ENCODE results near the gene CRYBG3.

CRYBG3 gene

GRCh38 chr3:97958796-97959195 is 137.0 kb downstream of the CRYBG3 start:
- Histone ChIP-seq H3K4me3 (ENCODE audit: low read depth in 1 of 5, low read length in 5 of 5) (no peak overlapping the region), H3K9ac (ENCODE audit: low read length in 5 of 5) (no peak overlapping the region), H3K9me3 (ENCODE audit: control insufficient read depth in 5 of 5, low read length in 5 of 5) (no peaks in the 10 kb centered on the region), H3K27me3 (ENCODE audit: control insufficient read depth in 5 of 5, insufficient read depth in 4 of 5, low read length in 5 of 5) (no peaks in the 10 kb centered on the region), H3K27ac (ENCODE audit: low read depth, low read length) (no peak overlapping the region), H3K36me3 (ENCODE audit: control insufficient read depth in 5 of 5, insufficient read depth in 5 of 5, low read length in 5 of 5) (peaks cover 7 to 32% (median 14%) of the 10 kb centered on the region in 5 donors), H3K4me1 (ENCODE audit: control insufficient read depth in 5 of 5, insufficient read depth in 5 of 5, low read length in 5 of 5) (peaks cover 0 to 28% (median 18%) of the 10 kb centered on the region in 5 donors)

GRCh38 chr3:97959872-97960271 is 138.1 kb downstream of the CRYBG3 start:
- Histone ChIP-seq H3K4me3 (ENCODE audit: low read depth in 1 of 5, low read length in 5 of 5) (no peak overlapping the region), H3K9me3 (ENCODE audit: control insufficient read depth in 5 of 5, low read length in 5 of 5) (no peaks in the 10 kb centered on the region), H3K4me1 (ENCODE audit: control insufficient read depth in 5 of 5, insufficient read depth in 5 of 5, low read length in 5 of 5) (peaks cover 0 to 33% (median 20%) of the 10 kb centered on the region in 5 donors), H3K36me3 (ENCODE audit: control insufficient read depth in 5 of 5, insufficient read depth in 5 of 5, low read length in 5 of 5) (peaks cover 0 to 23% (median 6%) of the 10 kb centered on the region in 5 donors), H3K27ac (ENCODE audit: low read depth, low read length) (no peak overlapping the region), H3K9ac (ENCODE audit: low read length in 5 of 5) (peak overlapping the region in 1 of 5 donors; percentile 47), H3K27me3 (ENCODE audit: control insufficient read depth in 5 of 5, insufficient read depth in 4 of 5, low read length in 5 of 5) (no peaks in the 10 kb centered on the region)

- Histone ChIP-seq H3K4me1 (ENCODE audit: control insufficient read depth in 5 of 5, insufficient read depth in 5 of 5, low read length in 5 of 5) (peaks cover 0 to 37% (median 22%) of the 10 kb centered on the region in 5 donors), H3K4me3 (ENCODE audit: low read depth in 1 of 5, low read length in 5 of 5) (no peak overlapping the region), H3K27ac (ENCODE audit: low read depth, low read length) (peak overlapping the region; percentile 20), H3K27me3 (ENCODE audit: control insufficient read depth in 5 of 5, insufficient read depth in 4 of 5, low read length in 5 of 5) (no peaks in the 10 kb centered on the region), H3K9me3 (ENCODE audit: control insufficient read depth in 5 of 5, low read length in 5 of 5) (no peaks in the 10 kb centered on the region), H3K36me3 (ENCODE audit: control insufficient read depth in 5 of 5, insufficient read depth in 5 of 5, low read length in 5 of 5) (peaks cover 0 to 20% (median 7%) of the 10 kb centered on the region in 5 donors), H3K9ac (ENCODE audit: low read length in 5 of 5) (peak overlapping the region in 2 of 5 donors; percentile 36 to 47)
These were observed 138.7 kb downstream of the CRYBG3 start for GRCh38 chr3:97960551-97960950.

- Histone ChIP-seq H3K27me3 (ENCODE audit: control insufficient read depth in 5 of 5, insufficient read depth in 4 of 5, low read length in 5 of 5) (no peaks in the 10 kb centered on the region), H3K4me1 (ENCODE audit: control insufficient read depth in 5 of 5, insufficient read depth in 5 of 5, low read length in 5 of 5) (peaks cover 0 to 40% (median 22%) of the 10 kb centered on the region in 5 donors), H3K9ac (ENCODE audit: low read length in 5 of 5) (no peak overlapping the region), H3K4me3 (ENCODE audit: low read depth in 1 of 5, low read length in 5 of 5) (no peak overlapping the region), H3K36me3 (ENCODE audit: control insufficient read depth in 5 of 5, insufficient read depth in 5 of 5, low read length in 5 of 5) (peaks cover 0 to 24% (median 10%) of the 10 kb centered on the region in 5 donors), H3K27ac (ENCODE audit: low read depth, low read length) (peak overlapping the region; percentile 20), H3K9me3 (ENCODE audit: control insufficient read depth in 5 of 5, low read length in 5 of 5) (no peaks in the 10 kb centered on the region)
These were observed 139.4 kb downstream of the CRYBG3 start for GRCh38 chr3:97960993-97961766.

- Histone ChIP-seq H3K4me1 (ENCODE audit: control insufficient read depth in 5 of 5, insufficient read depth in 5 of 5, low read length in 5 of 5) (peaks cover 0 to 44% (median 24%) of the 10 kb centered on the region in 5 donors), H3K36me3 (ENCODE audit: control insufficient read depth in 5 of 5, insufficient read depth in 5 of 5, low read length in 5 of 5) (peaks cover 5 to 16% (median 8%) of the 10 kb centered on the region in 5 donors), H3K27ac (ENCODE audit: low read depth, low read length) (no peak overlapping the region), H3K9me3 (ENCODE audit: control insufficient read depth in 5 of 5, low read length in 5 of 5) (no peaks in the 10 kb centered on the region), H3K27me3 (ENCODE audit: control insufficient read depth in 5 of 5, insufficient read depth in 4 of 5, low read length in 5 of 5) (no peaks in the 10 kb centered on the region), H3K4me3 (ENCODE audit: low read depth in 1 of 5, low read length in 5 of 5) (no peak overlapping the region), H3K9ac (ENCODE audit: low read length in 5 of 5) (no peak overlapping the region)
These were observed 146.2 kb downstream of the CRYBG3 start for GRCh38 chr3:97967966-97968365.

GRCh38 chr3:97968376-97968775 is 146.6 kb downstream of the CRYBG3 start:
- H3K4me1 ChIP-seq (ENCODE audit: control insufficient read depth in 5 of 5, insufficient read depth in 5 of 5, low read length in 5 of 5): peaks cover 0 to 44% (median 24%) of the 10 kb centered on the region in 5 donors

GRCh38 chr3:97969541-97969940 is 147.7 kb downstream of the CRYBG3 start:
- peaks cover 0 to 38% (median 21%) of the 10 kb centered on the region in 5 donors for H3K4me1 ChIP-seq (ENCODE audit: control insufficient read depth in 5 of 5, insufficient read depth in 5 of 5, low read length in 5 of 5)
- no peaks in the 10 kb centered on the region for H3K27me3 ChIP-seq (ENCODE audit: control insufficient read depth in 5 of 5, insufficient read depth in 4 of 5, low read length in 5 of 5)
- no peak overlapping the region for H3K4me3 ChIP-seq (ENCODE audit: low read depth in 1 of 5, low read length in 5 of 5)

More at GRCh38 chr3:97968376-97968775, 146.6 kb downstream of the CRYBG3 start:
- Histone ChIP-seq H3K36me3 (ENCODE audit: control insufficient read depth in 5 of 5, insufficient read depth in 5 of 5, low read length in 5 of 5) (peaks cover 5 to 16% (median 8%) of the 10 kb centered on the region in 5 donors), H3K27ac (ENCODE audit: low read depth, low read length) (no peak overlapping the region), H3K9ac (ENCODE audit: low read length in 5 of 5) (no peak overlapping the region), H3K9me3 (ENCODE audit: control insufficient read depth in 5 of 5, low read length in 5 of 5) (no peaks in the 10 kb centered on the region), H3K27me3 (ENCODE audit: control insufficient read depth in 5 of 5, insufficient read depth in 4 of 5, low read length in 5 of 5) (no peaks in the 10 kb centered on the region), H3K4me3 (ENCODE audit: low read depth in 1 of 5, low read length in 5 of 5) (no peak overlapping the region)

GRCh38 chr3:97970156-97970555 is 148.3 kb downstream of the CRYBG3 start:
- Histone ChIP-seq H3K27ac (ENCODE audit: low read depth, low read length) (peak overlapping the region; percentile 83), H3K4me3 (ENCODE audit: low read depth in 1 of 5, low read length in 5 of 5) (no peak overlapping the region), H3K9ac (ENCODE audit: low read length in 5 of 5) (peak overlapping the region in 2 of 5 donors; percentile 32 to 71), H3K27me3 (ENCODE audit: control insufficient read depth in 5 of 5, insufficient read depth in 4 of 5, low read length in 5 of 5) (no peaks in the 10 kb centered on the region), H3K4me1 (ENCODE audit: control insufficient read depth in 5 of 5, insufficient read depth in 5 of 5, low read length in 5 of 5) (peaks cover 0 to 33% (median 20%) of the 10 kb centered on the region in 5 donors), H3K9me3 (ENCODE audit: control insufficient read depth in 5 of 5, low read length in 5 of 5) (no peaks in the 10 kb centered on the region), H3K36me3 (ENCODE audit: control insufficient read depth in 5 of 5, insufficient read depth in 5 of 5, low read length in 5 of 5) (peaks cover 5 to 16% (median 8%) of the 10 kb centered on the region in 5 donors)

More at GRCh38 chr3:97969541-97969940, 147.7 kb downstream of the CRYBG3 start:
- no peak overlapping the region for H3K27ac ChIP-seq (ENCODE audit: low read depth, low read length)
- no peaks in the 10 kb centered on the region for H3K9me3 ChIP-seq (ENCODE audit: control insufficient read depth in 5 of 5, low read length in 5 of 5)
- H3K36me3 ChIP-seq (ENCODE audit: control insufficient read depth in 5 of 5, insufficient read depth in 5 of 5, low read length in 5 of 5): peaks cover 5 to 16% (median 8%) of the 10 kb centered on the region in 5 donors
- no peak overlapping the region for H3K9ac ChIP-seq (ENCODE audit: low read length in 5 of 5)

DNA sequence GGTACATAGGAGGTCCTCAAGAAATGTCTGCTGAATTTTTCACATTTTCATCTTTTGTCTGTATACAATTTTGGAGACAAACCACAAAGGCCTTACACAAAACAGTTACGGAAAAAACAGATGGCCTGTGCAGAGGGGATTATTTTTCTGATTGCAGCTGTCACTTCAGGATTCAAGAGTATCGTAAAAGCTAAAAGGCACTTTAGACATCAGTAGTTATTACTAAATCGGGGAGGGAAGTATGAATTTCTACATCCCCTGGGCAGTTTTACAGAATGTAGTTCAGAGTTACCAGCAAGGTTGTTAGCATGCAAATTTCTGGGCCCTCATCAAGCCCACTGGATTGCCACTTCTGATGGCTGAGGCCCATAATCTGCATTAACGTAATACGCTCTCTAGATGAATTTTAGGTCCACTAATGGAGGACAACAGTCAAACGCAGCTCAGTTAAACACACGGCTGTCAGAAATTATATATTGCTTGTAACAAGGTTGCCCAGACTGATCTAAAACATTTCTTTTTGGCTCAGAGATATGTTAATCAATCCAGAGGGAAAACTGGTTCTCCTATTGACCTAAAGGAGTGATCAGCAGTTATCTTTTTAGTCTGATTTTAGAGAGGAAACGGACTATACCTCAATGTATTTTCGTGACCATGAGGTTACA is 149.3 kb downstream of the CRYBG3 start:
- Histone ChIP-seq H3K4me1 (ENCODE audit: control insufficient read depth in 5 of 5, insufficient read depth in 5 of 5, low read length in 5 of 5) (peaks cover 0 to 27% (median 20%) of the 10 kb centered on the region in 5 donors), H3K27ac (ENCODE audit: low read depth, low read length) (peak overlapping the region; percentile 83), H3K9ac (ENCODE audit: low read length in 5 of 5) (peak overlapping the region; percentile 57 to 84 (median 80))

More for the DNA sequence above, 149.3 kb downstream of the CRYBG3 start:
- peak overlapping the region; percentile 53 to 77 (median 68) for H3K4me3 ChIP-seq (ENCODE audit: low read depth in 1 of 5, low read length in 5 of 5)
- H3K27me3 ChIP-seq (ENCODE audit: control insufficient read depth in 5 of 5, insufficient read depth in 4 of 5, low read length in 5 of 5): no peaks in the 10 kb centered on the region
- H3K36me3 ChIP-seq (ENCODE audit: control insufficient read depth in 5 of 5, insufficient read depth in 5 of 5, low read length in 5 of 5): peaks cover under 1 to 12% (median 8%) of the 10 kb centered on the region in 5 donors
- no peaks in the 10 kb centered on the region for H3K9me3 ChIP-seq (ENCODE audit: control insufficient read depth in 5 of 5, low read length in 5 of 5)

All from subcutaneous abdominal adipose tissue (tissue), 5 donors.